HG02852 (cell line): Measurements from ENCODE around the gene JADE3.

Experiments
- ATAC-seq: cut with Tn5 transposase; IDR thresholded peaks from one replicate; pipeline ENCODE4 v1.9.1; 2021; ENCODE audit warnings: mild to moderate bottlenecking, moderate library complexity; ENCODE audit not compliant: unreplicated experiment

The JADE3 gene

DNA sequence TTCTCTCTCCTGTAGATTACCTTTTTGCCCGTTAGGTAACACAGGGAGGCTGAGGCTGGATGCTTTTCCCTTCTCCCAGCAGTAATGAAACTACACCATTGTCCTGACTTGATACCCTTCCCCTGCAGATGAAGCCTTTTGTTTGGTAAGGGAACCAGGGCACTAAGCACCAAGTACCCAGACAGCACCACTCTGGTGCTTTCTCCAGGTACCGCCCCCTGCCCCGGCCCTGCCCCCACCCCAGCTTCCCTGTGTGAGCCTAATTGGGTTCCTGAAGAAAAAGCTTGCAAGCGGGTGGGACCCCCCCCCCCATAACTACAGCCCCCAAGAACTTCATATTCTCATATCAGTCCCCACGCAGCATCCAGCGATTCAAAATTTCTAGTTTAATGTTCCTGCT lies 79.8 kb downstream of the JADE3 start:
- no peak for ATAC-seq

DNA sequence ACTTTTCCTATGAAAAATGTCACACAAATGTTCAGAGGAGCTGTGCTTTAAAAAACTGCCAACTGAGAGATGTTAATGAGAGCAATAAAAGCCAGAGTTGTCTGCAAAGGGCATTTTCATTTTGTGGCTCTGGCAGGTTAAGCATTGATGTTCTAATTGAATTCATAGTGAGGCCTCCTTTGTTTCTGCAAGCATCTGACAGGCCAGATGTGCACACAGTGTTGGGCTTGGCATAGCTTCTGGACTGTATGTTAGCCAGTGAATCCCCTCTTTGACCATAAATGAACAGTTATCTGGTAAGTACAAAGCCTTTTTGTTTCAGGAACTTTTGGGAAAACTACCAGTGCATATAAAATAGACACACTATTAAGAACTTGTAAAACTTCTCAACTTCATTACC lies 81.9 kb downstream of the JADE3 start:
- no peak for ATAC-seq

DNA sequence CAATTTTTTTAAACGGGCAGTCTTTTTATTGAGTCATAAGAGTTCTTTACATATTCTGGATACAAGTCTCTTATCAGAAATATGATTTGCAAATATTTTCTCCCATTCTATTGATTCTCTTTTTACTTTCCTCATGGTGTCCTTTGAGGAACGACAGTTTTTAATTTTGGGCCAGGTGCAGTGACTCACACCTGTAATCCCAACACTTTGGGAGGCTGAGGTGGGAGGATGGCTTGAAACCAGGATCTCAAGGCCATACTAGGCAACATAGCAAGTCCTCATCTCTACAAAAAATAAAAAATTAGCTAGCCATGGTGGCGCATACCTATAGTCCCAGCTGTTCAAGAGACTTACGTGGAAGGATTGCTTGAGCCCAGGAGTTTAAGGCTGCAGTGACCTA lies 99.9 kb downstream of the JADE3 start:
- no peak for ATAC-seq

DNA sequence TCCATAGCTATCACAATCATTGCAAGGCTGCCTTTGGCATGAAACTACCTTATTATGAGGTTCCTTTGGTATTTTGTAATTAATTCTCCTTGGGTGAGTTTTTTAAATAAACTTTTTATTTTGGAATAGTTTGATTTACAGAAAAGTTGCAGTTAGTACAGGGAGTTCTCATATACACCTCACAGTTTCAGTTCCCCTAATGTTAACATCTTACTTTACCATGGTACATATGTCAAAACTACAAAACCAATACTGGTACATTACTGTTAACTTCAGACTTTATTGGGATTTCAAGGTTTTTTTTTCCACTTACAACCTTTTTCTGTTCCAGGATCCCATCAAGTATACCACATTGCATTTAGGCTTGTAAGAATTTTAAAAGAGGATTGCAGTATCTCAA lies 114.0 kb downstream of the JADE3 start:
- ATAC-seq = no peak

DNA sequence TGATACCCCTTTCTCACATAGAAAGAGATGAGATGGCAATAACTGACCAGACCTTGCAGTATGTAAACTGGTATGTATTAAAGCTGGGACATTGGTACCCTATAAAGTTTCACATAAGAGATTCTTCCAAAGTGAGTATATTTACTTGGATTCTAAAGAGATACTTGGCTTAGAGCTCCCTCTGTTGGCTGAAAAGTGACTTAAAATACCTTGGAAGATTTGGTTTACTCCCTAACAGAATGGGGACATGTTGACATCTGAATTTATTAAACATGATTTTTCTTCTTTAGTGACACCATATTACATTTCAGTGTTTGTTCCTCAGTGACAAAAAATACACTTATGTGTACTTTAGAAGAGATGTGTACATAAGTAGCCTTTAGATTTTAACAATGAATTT lies 118.1 kb downstream of the JADE3 start:
- ATAC-seq = no peak

DNA sequence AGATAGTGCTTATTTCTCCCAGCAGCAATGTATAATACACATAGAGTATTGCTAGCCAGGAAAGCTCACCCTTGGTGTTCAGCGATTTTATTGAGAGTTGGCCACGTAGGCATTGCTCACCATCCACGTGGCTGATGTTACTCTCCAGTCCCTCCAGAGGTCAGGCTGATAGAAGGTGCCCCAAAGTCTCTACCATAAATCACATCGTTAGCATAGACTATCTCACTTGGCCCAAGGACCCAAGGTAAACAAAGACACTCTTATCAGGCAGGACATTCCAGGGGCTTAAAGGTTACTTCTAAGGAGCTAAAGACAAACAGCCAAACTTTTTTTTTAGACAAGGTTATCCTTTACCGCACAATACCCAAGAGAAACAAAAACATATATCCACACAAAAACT lies 135.8 kb downstream of the JADE3 start:
- ATAC-seq = no peak

DNA sequence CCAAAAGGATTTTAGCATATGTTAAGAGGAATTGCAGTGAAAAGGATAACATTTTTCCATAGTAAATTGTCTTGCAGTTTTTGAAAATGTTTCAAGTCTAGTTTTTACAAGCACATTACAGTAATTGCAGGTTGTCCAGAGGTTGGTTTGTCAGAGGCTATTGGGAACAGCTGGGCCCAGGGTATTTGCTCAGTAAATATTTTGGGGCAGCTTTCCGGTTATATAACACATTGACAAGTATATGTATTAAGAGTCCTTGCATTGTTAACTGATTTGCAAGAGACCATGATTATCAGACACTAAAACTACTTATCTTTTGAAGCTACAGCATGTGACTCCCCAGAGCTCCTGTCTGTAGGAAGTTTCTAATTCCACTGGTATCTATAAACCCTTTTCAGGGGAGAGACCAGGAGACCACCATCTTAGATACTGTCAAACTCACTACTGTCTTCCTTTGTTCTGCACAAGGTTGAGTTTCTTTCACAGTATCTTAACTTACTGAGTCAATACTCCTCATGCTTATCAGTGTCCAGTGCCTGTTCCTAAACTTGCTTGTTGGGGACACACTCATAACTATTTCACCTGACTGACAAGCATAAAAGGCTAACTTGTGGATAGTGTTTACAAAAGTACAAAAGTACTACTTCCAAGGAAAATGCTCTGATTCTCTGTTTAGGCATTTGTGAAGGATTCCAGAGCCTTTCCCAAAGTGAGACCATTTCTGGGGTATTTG lies 147.1 kb downstream of the JADE3 start:
- ATAC-seq = no peak

DNA sequence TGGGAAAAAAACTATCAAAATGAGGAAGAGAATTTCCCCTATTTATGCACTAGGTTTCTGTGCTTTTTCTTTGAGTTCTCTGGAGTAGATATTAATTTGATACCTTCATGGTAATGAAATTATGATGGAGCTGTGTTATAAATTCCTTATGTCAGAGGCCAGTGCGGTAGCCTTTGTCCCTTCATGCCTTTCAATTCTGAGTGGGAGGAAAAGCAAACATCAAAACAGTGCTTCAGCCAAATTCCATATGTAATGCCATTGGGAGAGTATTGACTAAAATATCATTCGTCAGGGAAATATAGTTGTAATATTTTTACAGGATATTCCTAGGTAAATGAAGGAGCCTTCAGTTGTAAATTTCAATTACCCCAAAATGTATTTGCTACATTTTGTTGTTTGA lies 148.5 kb downstream of the JADE3 start:
- no peak for ATAC-seq

DNA sequence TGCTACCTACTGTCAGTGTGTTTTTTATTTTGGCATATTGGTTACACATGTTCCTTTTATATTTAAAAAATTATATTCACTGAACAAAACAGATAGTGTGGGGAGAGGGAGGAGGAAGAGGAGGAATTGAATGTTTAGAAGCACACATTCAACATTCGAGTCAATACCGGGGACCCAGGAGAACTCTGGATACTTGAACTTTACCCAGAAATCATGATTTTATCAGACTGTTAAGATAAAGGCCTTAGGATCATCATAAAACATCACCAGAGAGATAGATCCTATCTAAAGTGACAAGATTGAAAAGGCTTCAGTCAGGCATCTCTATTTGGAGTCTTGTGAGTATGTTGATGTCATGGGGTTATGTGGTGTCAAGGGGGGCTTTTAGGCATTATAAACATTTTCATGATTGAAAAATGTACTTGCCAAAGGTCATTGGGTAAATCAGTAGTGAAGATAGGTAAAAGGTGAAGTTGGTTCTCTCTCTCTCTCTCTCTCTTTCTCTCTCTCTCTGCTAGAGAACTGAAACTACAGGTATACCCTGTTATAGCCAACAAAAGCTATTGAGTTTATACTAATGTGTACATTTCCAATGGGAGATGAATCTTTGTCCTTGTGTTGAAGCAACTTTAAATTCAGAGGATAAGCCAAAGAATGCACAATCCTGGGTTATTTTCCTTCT lies 149.2 kb downstream of the JADE3 start:
- no peak for ATAC-seq

DNA sequence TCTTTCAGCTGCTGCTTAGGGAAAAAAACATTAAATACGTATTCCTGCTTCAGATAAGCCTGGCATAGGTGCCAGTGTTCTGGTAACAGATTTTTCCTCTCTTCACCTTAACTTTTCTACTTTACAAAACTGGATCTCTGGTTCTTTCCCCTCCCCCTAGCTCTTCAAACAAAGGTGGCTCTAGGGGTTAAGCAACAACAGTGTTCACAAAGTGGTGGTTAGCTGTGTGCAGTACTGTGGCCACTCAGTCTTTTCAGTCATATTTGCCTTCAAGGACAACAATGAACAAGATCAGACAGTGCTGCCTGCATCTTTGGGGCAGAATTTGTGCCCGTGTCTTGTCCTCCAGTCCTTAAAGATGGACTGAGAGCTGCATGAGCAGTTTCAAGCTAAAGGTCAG lies 151.0 kb downstream of the JADE3 start:
- no peak for ATAC-seq

DNA sequence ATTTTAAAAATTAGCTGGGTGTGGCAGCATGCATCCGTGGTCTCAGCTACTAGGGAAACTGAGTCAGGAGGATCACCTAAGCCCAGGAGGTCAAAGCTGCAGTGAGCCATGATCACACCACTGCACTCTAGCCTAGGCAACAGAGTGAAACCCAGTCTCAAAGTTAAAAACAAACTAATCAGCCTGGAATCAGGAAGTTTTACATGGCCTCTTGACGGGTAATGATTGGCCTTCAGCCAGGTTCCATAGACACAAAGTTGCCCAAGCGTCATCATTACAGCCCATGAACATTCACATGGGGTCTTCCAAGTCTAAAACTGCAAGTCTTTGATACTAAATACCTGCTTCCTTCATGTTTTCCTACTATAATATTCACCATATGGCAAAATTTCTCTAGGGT lies 156.0 kb downstream of the JADE3 start:
- ATAC-seq = no peak

DNA sequence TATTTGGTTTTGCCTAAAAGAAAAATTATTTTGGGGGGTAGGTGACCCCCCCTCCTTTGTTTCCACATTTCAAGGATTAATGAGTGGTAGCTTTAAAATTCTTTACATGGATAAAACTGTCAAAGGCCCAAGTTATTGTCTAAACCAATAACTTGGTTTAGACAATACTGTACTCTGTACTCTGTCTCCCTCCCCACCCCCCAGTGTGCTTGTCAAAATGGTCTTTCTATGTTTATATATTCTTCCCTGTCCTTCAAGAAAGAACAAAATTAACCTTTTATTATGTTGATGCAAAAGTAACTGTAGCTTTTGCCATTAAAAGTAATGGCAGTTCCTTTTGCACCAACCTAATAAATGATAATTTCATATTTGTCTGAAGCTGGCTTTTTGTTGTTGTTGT lies 156.5 kb downstream of the JADE3 start:
- ATAC-seq = no peak

DNA sequence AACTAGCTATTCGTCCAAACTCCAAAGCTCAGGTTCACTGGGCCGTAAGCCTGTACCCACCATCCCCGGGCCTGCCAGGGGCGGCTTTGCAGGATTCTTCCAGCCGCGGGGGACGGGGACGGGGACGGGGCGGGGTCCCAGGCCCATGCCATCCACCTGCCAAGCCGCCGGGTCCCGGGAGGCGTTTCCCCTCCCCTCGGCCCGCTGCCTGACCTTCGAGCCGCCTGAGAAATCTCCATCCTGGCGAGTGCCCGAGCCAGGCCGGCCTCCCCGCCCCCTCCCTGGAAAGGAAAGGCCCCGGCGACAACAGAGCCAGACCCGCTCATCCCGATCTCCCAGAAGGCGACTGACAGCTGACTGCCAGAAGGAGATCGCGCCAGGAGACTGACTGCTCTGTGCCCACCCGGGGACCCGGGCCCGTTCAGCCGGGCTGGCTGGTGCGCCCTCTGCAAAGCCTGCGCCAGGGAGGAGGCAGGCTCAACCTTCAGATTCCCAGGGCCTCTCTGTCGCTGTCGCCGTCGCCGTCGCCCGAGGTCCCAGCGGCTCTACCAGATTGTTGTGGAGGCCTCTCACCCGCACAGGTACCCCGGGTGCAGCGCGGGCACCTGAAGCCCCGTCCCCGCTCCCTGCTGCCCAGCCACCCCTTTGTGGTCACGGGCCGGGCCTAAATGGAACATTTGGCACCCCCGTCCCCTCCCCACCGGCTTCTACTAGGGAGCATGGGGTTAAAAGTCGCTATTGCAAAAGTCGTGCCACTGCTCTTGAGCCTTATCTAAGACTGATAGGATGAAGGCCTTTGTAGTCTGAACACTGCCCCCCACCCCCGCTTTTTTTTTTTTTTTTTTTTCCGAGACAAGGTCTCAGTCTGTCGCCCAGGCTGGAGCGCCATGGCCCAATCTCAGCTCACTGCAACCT lies 166.2 kb downstream of the JADE3 start, which contains the start of gene RGN:
RGN (plus strand) TSS at position 315 of the 915 bp plus-strand sequence. CDS start 2,702 bp downstream, outside the sequence.
- no peak for ATAC-seq

DNA sequence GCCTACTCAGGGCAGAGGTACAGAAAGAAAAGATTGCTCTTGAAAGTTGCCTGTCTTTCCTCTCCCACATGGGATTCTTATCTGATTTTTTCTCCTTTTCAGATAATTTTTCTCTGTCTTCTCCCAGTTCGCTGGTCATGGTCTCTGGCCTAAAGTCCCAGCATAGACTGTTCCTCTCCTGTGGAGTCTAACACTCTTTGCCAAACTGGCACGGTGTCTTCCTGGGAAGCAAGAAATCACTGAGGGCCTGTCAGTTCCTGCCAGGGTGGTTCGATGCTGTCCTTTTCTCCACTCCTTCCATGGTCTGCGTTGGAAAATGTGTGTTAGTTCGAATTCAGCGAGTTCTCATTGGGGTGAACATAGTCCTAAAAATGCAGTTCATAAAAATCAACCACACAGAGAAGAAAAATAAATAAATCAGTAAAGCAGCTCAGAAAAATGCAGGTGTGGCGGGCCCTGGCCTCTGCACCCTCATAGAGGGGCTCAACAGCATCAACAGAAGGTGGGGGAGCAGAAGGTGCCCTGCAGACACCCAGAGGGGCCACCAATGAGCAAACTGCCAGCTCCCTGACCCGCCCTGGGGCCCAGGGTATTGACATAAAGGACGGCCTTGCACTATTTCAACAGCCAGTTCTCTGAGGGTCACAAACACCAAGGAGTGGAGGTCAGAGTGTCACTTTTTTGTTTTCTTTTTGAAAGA lies 168.1 kb downstream of the JADE3 start:
- no peak for ATAC-seq

DNA sequence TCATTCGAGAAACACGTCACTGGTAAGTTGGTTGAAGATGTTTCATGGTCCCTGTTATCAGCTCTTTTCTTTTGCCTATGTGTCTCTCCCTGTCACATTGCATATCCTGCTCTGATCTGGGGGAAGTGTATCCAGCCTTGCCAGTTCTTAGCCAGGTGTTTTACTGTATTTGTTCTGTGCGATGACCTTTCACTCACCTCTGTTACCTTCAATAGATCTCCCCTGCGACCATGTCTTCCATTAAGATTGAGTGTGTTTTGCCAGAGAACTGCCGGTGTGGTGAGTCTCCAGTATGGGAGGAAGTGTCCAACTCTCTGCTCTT lies 168.7 kb downstream of the JADE3 start:
- ATAC-seq = no peak

DNA sequence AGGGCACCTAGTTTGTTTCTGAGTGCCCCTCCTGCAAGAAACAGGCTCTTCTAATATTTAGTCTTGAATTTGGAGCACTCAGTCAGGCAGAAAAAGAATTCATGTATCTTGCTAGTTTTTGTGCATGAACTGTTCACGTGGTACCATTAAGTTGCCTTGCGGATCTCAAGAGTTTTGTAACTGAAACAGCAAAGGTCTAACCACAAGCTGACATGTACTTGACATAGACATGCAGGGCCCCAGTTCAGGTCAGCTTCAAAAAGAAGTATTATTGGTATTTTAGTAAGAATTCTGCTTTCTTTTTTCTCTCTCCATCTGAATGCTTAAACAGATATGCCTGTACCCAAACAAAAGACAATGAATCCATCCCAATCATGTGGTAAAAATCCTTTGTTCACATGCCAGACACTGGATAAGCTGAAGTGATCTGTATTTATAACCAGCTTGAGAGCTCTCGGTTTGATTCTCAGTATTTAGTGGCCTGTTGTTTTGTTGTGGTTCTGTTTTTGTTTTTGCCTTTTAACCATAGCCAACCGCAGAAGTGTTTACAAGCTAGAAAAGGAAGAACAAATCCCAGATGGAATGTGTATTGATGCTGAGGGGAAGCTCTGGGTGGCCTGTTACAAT lies 179.0 kb downstream of the JADE3 start:
- peak; percentile 75 for ATAC-seq

DNA sequence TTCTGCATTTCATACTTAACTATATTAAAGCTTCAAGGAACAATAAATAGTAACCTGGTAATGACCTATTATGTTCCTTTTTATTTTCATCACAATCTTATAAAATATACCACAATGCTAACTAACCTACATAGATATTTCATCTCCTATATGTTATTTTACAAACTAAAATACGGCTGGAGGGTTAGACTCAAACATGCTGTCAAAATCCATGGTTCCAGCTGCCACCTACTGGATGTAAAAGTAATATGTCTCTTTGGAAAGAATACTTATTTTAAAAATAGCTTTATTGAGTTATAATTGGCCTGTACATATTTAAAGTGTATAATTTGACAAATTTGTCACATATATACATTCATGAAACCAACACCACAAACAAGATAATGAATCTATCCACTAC lies 181.0 kb downstream of the JADE3 start:
- ATAC-seq = no peak

DNA sequence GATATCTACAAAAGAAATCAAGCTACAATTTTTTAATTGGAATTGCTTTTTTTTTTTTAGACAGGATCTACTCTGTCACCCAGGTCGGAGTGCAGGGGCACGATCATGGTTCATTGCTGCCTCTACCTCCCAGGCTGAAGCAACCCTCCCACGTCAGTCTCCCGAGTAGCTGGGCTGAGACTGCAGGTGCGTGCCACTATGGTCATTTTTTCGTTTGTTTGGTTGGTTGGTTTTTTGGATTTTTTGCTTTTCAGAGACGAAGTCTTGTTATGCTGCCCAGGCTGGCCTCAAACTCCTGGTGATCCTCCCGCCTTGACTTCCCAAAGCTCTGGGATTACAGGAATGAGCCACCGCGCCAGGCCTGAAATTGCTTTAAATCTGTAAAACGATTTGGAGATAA lies 181.6 kb downstream of the JADE3 start:
- no peak for ATAC-seq

DNA sequence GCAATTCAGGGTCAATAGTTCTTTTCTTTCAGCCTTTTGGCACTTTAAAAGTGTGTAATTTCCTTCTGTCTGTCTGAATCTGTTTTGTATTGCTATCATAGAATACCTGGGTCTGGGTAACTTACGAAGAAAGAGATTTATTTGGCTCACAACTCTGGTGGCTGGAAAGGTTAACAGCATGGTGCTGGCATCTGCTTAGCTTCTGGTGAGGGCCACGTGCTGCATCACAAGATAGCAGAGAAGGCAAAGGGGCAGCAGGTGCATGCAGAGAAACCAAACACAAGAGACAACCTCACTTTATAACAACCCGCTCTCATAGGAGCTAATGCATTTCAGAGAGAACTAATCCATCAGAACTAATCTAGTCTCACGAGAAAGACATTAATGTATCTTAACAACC lies 184.8 kb downstream of the JADE3 start:
- no peak for ATAC-seq

DNA sequence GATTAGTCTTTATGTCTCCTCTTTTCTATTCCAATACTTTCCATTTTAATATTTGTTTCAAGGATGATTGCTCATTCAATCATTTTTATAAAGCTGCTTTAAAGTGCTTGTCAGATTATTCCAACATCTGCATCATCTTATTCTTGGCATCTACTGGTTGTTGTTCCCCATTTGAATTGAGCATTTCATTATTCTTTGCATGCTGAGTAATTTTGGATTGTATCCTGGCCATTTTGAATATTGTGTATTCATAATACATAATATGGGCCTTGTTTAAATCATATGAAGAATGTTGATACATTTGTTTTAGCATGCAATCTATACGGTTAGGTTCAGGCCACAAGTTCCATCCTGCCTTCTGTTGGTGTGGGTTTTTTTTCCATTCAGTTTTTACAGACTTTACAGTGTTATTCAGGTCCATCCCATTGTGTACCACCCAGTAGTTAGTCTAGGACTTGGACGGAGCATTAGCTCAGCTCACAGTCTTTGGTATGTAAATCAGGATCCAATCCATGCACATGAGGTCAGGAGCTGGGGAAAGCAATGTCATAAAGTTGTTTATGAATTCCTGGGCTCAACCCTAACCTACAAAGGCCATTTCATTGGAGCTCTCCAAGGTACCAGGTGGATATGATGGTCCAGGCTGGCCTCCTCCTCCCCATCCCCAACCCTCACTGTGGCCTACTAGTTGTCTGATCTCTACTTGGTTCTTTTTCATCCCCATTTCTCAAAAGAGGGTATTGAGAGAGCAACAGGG lies 186.3 kb downstream of the JADE3 start:
- ATAC-seq = no peak
